ENCODE results near the gene NSD1. TPM values are rescaled to one million over a fixed set of nuclear protein-coding genes. Genes with fewer than 3 reads are reported as not detected.
"Not testable (repeated sequence)": the region's sequence is repeated elsewhere in the genome, so short reads cannot be mapped to it uniquely, and the experiment has no call there.

The NSD1 gene
- total RNA-seq, 2 experiments from 2014 or later = 91.8 to 98.4 TPM

DNA sequence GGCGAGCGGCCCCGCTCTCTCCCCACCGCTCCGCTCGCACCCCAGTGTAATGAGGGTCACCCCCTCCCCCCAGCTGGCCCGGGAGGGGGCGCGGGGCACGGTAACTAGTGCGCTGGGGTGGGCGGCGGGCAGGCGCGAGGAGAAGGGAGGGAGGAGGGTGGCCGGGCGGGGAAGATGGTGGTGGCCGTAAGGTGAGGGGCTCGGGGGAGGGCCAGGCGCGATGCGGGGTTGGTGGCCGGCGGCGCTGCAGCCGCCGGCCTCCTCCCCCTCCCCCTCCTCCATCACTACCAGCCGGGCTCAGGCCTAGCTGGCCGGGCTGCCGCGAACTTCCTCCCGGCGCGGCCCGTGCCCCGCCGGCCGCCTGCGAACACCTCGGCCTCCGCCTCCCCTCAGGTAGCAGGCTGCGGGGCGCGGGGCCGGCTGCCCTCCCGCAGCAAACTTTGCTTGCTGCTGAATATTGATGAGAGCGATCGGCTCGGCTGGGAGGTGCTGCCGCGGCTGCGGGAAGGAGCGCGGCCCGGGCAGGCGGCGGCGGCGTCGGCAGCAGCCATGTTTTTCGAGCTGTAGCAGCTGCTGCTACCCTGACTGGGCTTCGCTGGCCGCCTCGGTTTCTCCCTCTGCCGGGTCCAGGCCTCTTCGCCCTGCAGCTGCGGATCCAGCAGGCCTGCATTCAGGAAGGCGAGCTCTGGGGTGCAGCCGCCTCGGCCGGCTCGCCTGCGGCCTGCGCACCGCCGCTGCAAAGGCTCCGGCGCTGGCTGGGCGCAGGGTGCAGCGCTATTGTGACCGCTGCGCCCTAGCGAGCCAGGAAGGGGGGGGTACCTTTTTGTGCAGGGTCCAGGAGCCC is 502 bp downstream of the NSD1 start:
- peak overlapping the region; percentile 92 for H3K4me3 Mint-ChIP-seq
- H3K27ac Mint-ChIP-seq = peak overlapping the region; percentile 89
- ChIA-PET CTCF (interaction anchor here (0.5 to 5.2 kb wide), 3 partner anchors 21 to 174 kb away, joined by 3 to 43 read pairs (median 3); no protein-coding TSS in a partner anchor), POLR2A (interaction anchor here (0.6 to 1.4 kb wide), 3 partner anchors 20 to 165 kb away, joined by 3 to 5 read pairs (median 3); no protein-coding TSS in a partner anchor)
- DNase-seq (peak; percentile 54), ATAC-seq (peak; percentile 37)
- no peaks in the 10 kb centered on the region for H3K9me3 Mint-ChIP-seq (ENCODE audit: insufficient read depth)
- no peaks in the 10 kb centered on the region for H3K27me3 Mint-ChIP-seq (ENCODE audit: low read depth)
- peaks cover 31% of the 10 kb centered on the region for H3K36me3 Mint-ChIP-seq (ENCODE audit: low read depth)
- H3K4me1 Mint-ChIP-seq (ENCODE audit: low read depth) = peaks cover 43% of the 10 kb centered on the region

DNA sequence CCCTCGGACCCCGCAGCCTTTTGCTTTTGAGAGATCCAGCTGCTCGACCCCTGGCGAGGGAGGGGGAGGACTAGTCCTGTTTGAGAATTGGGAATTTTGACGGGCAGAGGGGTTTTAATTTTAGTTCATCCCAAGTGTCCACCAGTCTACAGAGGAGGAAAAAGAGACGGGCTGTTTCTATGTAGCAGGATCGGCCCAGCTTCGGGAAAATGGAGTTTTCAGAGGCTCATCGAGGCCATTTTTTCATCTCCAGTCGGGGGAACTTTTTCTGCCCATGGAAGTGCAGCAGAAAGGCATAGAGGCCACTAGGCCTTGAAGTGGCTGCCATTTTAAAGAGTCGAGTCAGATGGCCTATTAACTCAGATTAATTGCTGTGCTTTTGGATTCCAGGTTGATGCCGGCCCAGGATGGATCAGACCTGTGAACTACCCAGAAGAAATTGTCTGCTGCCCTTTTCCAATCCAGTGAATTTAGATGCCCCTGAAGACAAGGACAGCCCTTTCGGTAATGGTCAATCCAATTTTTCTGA is 1.2 kb downstream of the NSD1 start:
- Mint-ChIP-seq H3K4me1 (ENCODE audit: low read depth) (peaks cover 40% of the 10 kb centered on the region), H3K27ac (peak overlapping the region; percentile 89), H3K4me3 (peak overlapping the region; percentile 92), H3K36me3 (ENCODE audit: low read depth) (peaks cover 34% of the 10 kb centered on the region), H3K9me3 (ENCODE audit: insufficient read depth) (no peaks in the 10 kb centered on the region), H3K27me3 (ENCODE audit: low read depth) (no peaks in the 10 kb centered on the region)
- ChIA-PET POLR2A (interaction anchor here (1.3 kb wide), 1 partner anchor 21 kb away, joined by 5 read pairs; no protein-coding TSS in a partner anchor), CTCF (interaction anchor here (1.1 to 5.2 kb wide), 2 partner anchors 21 to 174 kb away, joined by 3 to 43 read pairs; no protein-coding TSS in a partner anchor)
- no peak for ATAC-seq
- no peak for DNase-seq

DNA sequence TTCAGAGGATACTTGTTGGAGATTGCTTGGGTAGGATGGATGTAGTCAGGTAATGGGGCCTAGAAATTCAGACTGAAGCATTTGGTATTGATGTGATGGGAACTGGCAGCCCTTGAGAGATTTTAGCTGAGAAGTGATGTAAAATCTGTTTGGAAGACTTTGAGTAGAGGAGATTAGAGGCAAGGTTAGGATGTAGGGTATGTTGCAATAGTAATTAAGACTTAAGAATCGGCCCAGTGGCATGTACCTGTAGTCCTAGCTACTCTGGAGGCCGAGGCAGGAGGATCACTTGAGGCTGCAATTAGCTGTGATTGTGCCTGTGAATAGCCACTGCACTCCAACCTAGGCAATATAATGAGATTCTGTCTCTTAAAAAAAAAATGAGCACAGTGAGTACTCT is 6.7 kb downstream of the NSD1 start:
- H3K36me3 Mint-ChIP-seq (ENCODE audit: low read depth) = peaks cover 65% of the 10 kb centered on the region

GRCh38 chr5:177141496-177141895 is 7.9 kb downstream of the NSD1 start:
- H3K36me3 Mint-ChIP-seq (ENCODE audit: low read depth) = peaks cover 57% of the 10 kb centered on the region
- ATAC-seq (no peak), DNase-seq (no peak)
- H3K27me3 Mint-ChIP-seq (ENCODE audit: low read depth) = no peaks in the 10 kb centered on the region
- H3K9me3 Mint-ChIP-seq (ENCODE audit: insufficient read depth) = no peaks in the 10 kb centered on the region
- H3K4me3 Mint-ChIP-seq = no peak overlapping the region
- CTCF ChIA-PET = interaction anchor here (0.7 to 1.0 kb wide), 2 partner anchors 27 to 28 kb away, joined by 3 read pairs; no protein-coding TSS in a partner anchor
- peaks cover 37% of the 10 kb centered on the region for H3K4me1 Mint-ChIP-seq (ENCODE audit: low read depth)
- no peak overlapping the region for H3K27ac Mint-ChIP-seq
- POLR2A ChIA-PET = no interaction called here

More for the DNA sequence above, 6.7 kb downstream of the NSD1 start:
- ATAC-seq = no peak
- peaks cover 46% of the 10 kb centered on the region for H3K4me1 Mint-ChIP-seq (ENCODE audit: low read depth)
- POLR2A ChIA-PET = interaction anchor here (0.6 to 0.7 kb wide), 2 partner anchors 8 to 10 kb away, joined by 3 to 7 read pairs; no protein-coding TSS in a partner anchor
- no peak overlapping the region for H3K4me3 Mint-ChIP-seq
- H3K27ac Mint-ChIP-seq = peak overlapping the region; percentile 5
- DNase-seq = no peak
- H3K9me3 Mint-ChIP-seq (ENCODE audit: insufficient read depth) = no peaks in the 10 kb centered on the region
- no peaks in the 10 kb centered on the region for H3K27me3 Mint-ChIP-seq (ENCODE audit: low read depth)
- CTCF ChIA-PET = interaction anchor here (1.0 kb wide), 1 partner anchor 170 kb away, joined by 3 read pairs; no protein-coding TSS in a partner anchor

DNA sequence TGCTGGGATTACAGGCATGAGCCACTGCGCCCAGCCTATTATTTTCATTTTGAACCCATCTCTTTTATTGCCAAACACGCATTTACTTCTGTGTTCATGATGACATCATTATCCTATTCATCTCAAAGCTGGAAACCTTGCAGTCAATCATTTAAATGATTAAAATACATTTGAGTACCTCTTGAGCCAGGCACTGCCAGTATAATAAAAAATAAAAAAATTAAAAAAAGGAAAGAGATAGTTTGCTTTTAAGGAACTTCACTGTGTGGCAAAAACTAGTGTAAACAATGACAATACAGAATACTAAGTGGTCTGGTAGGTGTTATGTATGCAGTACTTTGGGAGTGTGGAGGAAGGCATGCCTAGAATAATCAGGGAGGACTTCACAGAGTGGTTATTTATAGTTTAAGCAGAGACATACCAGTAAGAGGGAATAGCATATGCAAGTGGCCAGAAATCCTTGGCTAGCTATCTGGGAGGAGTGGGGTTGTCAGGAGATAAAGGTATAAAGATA is 8.6 kb downstream of the NSD1 start:
- peaks cover 55% of the 10 kb centered on the region for H3K36me3 Mint-ChIP-seq (ENCODE audit: low read depth)
- H3K27me3 Mint-ChIP-seq (ENCODE audit: low read depth) = no peaks in the 10 kb centered on the region
- POLR2A ChIA-PET = no interaction called here
- H3K27ac Mint-ChIP-seq = no peak overlapping the region
- ATAC-seq (no peak), DNase-seq (no peak)
- CTCF ChIA-PET = interaction anchor here (1.0 to 1.3 kb wide), 2 partner anchors 27 to 28 kb away, joined by 3 read pairs; no protein-coding TSS in a partner anchor
- H3K4me3 Mint-ChIP-seq = no peak overlapping the region
- H3K4me1 Mint-ChIP-seq (ENCODE audit: low read depth) = peaks cover 30% of the 10 kb centered on the region
- no peaks in the 10 kb centered on the region for H3K9me3 Mint-ChIP-seq (ENCODE audit: insufficient read depth)

DNA sequence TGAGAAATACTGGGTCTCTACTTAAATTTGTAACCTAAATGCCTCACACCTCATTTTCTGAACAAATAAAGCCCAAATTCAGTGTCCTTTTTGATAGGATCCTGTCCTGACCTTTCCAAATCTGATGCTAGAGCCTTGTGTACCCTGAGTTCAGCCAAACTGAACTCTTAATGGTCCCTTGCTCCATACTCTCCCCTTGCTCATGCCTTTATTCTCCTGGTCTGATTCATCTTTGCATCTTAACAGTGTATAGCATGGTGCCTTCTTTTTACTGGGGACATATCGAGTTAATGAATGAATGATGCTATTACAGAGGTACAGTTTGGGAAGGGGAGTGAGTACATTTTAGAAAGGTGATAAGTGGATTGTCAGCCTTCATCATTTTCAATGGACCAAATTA is 9.2 kb downstream of the NSD1 start:
- DNase-seq (no peak), ATAC-seq (no peak)
- POLR2A ChIA-PET = interaction anchor here (0.6 kb wide), 1 partner anchor 49 kb away, joined by 3 read pairs; no protein-coding TSS in a partner anchor
- H3K27ac Mint-ChIP-seq = no peak overlapping the region
- H3K9me3 Mint-ChIP-seq (ENCODE audit: insufficient read depth) = no peaks in the 10 kb centered on the region
- peaks cover 26% of the 10 kb centered on the region for H3K4me1 Mint-ChIP-seq (ENCODE audit: low read depth)
- H3K4me3 Mint-ChIP-seq = no peak overlapping the region
- CTCF ChIA-PET = interaction anchor here (1.3 kb wide), 1 partner anchor 28 kb away, joined by 3 read pairs; no protein-coding TSS in a partner anchor
- H3K36me3 Mint-ChIP-seq (ENCODE audit: low read depth) = peaks cover 55% of the 10 kb centered on the region
- H3K27me3 Mint-ChIP-seq (ENCODE audit: low read depth) = no peaks in the 10 kb centered on the region

GRCh38 chr5:177146891-177147638 is 13.5 kb downstream of the NSD1 start:
- Mint-ChIP-seq H3K36me3 (ENCODE audit: low read depth) (peaks cover 53% of the 10 kb centered on the region), H3K9me3 (ENCODE audit: insufficient read depth) (no peaks in the 10 kb centered on the region), H3K27ac (no peak overlapping the region), H3K4me3 (no peak overlapping the region), H3K27me3 (ENCODE audit: low read depth) (no peaks in the 10 kb centered on the region), H3K4me1 (ENCODE audit: low read depth) (peaks cover 5% of the 10 kb centered on the region)
- POLR2A ChIA-PET = no interaction called here
- no peak for ATAC-seq
- no peak for DNase-seq
- CTCF ChIA-PET = no interaction called here

GRCh38 chr5:177150061-177150460 is 16.5 kb downstream of the NSD1 start:
- H3K27me3 Mint-ChIP-seq (ENCODE audit: low read depth); ATAC-seq; H3K27ac Mint-ChIP-seq; H3K4me1 Mint-ChIP-seq (ENCODE audit: low read depth); H3K4me3 Mint-ChIP-seq; CTCF ChIA-PET; H3K9me3 Mint-ChIP-seq (ENCODE audit: insufficient read depth); DNase-seq: not testable (repeated sequence)
- POLR2A ChIA-PET = interaction anchor here (0.5 kb wide), 1 partner anchor 39 kb away, joined by 3 read pairs; no protein-coding TSS in a partner anchor
- H3K36me3 Mint-ChIP-seq (ENCODE audit: low read depth) = peaks cover 35% of the 10 kb centered on the region

GRCh38 chr5:177154003-177154643 is 20.6 kb downstream of the NSD1 start:
- ChIA-PET CTCF (interaction anchor here (1.0 to 1.5 kb wide), 2 partner anchors 9 to 40 kb away, joined by 3 read pairs; no protein-coding TSS in a partner anchor), POLR2A (no interaction called here)
- peaks cover 19% of the 10 kb centered on the region for H3K36me3 Mint-ChIP-seq (ENCODE audit: low read depth)
- ATAC-seq (no peak), DNase-seq (no peak)
- H3K9me3 Mint-ChIP-seq (ENCODE audit: insufficient read depth) = no peaks in the 10 kb centered on the region
- H3K27me3 Mint-ChIP-seq (ENCODE audit: low read depth) = no peaks in the 10 kb centered on the region
- H3K4me1 Mint-ChIP-seq (ENCODE audit: low read depth) = no peaks in the 10 kb centered on the region
- no peak overlapping the region for H3K4me3 Mint-ChIP-seq
- no peak overlapping the region for H3K27ac Mint-ChIP-seq

DNA sequence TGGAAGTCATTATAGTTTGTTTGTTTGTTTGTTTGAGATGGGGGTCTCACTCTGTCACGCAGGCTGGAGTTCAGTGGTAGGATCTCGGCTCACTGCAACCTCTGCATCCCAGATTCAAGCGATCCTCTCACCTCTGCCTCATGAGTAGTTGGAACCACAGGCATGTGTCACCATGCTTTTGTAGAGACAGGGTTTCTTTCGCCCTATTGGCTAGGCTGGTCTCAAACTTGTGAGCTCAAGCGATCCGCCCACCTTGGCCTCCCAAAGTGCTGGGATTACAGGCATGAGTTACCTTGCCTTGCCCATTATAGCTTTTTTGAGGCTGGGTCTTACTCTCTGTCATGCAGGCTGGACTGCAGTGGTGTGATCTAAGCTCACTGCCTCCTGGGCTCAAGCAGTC is 28.8 kb downstream of the NSD1 start:
- no peak overlapping the region for H3K27ac Mint-ChIP-seq
- CTCF ChIA-PET = interaction anchor here (1.1 kb wide), 1 partner anchor 17 kb away, joined by 4 read pairs; no protein-coding TSS in a partner anchor

DNA sequence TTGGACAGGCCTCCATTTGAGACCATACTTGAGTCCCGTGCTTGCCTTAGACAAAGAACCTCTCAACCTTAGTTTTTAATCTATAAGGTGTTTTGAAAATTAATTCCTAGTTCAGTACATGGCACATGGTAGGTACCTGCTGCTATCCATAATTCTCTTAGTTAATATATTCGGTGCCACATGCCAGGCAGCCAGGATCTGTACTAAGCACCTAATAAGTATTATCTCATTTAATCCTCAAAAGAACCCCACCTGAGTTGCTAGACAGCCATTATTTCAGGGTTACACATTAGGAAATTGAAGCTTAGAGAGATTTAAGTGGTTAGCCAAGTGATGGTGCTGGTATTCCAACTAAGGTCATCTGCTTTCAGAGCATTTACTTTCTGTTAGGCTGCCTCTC is 29.9 kb downstream of the NSD1 start:
- H3K27ac Mint-ChIP-seq = no peak overlapping the region
- POLR2A ChIA-PET = no interaction called here
- peaks cover 40% of the 10 kb centered on the region for H3K36me3 Mint-ChIP-seq (ENCODE audit: low read depth)
- H3K4me3 Mint-ChIP-seq = no peak overlapping the region
- CTCF ChIA-PET = interaction anchor here (0.9 kb wide), 1 partner anchor 10 kb away, joined by 3 read pairs; no protein-coding TSS in a partner anchor
- no peak for ATAC-seq
- H3K9me3 Mint-ChIP-seq (ENCODE audit: insufficient read depth) = no peaks in the 10 kb centered on the region
- H3K27me3 Mint-ChIP-seq (ENCODE audit: low read depth) = no peaks in the 10 kb centered on the region
- no peak for DNase-seq
- no peaks in the 10 kb centered on the region for H3K4me1 Mint-ChIP-seq (ENCODE audit: low read depth)

More for the DNA sequence above, 28.8 kb downstream of the NSD1 start:
- H3K27me3 Mint-ChIP-seq (ENCODE audit: low read depth) = no peaks in the 10 kb centered on the region
- no peaks in the 10 kb centered on the region for H3K9me3 Mint-ChIP-seq (ENCODE audit: insufficient read depth)
- POLR2A ChIA-PET = no interaction called here
- H3K36me3 Mint-ChIP-seq (ENCODE audit: low read depth) = peaks cover 32% of the 10 kb centered on the region
- ATAC-seq (no peak), DNase-seq (no peak)
- no peak overlapping the region for H3K4me3 Mint-ChIP-seq
- H3K4me1 Mint-ChIP-seq (ENCODE audit: low read depth) = no peaks in the 10 kb centered on the region
